ENCODE data around the gene CHTF8. TPM values are rescaled to one million over a fixed set of nuclear protein-coding genes. Genes with fewer than 3 reads are reported as not detected.

The CHTF8 gene
- total RNA-seq, 1 donor from 2014 or later = 134 TPM

- Mint-ChIP-seq H3K27ac (no peak overlapping the region), H3K9me3 (no peaks in the 10 kb centered on the region), H3K4me3 (no peak overlapping the region), H3K4me1 (peaks cover 17% of the 10 kb centered on the region), H3K27me3 (peaks cover 27% of the 10 kb centered on the region), H3K36me3 (ENCODE audit: low read depth) (peaks cover 34% of the 10 kb centered on the region)
- ChIA-PET CTCF (interaction anchor here (1.0 kb wide), 1 partner anchor 15 kb away, joined by 3 read pairs; no protein-coding TSS in a partner anchor), POLR2A (no interaction called here)
- ATAC-seq (ENCODE audit: low read depth) (no peak), DNase-seq (no peak)
- intact Hi-C loops (cut with micrococcal nuclease) = no loop called here
- TF ChIP-seq, protein P1, sequence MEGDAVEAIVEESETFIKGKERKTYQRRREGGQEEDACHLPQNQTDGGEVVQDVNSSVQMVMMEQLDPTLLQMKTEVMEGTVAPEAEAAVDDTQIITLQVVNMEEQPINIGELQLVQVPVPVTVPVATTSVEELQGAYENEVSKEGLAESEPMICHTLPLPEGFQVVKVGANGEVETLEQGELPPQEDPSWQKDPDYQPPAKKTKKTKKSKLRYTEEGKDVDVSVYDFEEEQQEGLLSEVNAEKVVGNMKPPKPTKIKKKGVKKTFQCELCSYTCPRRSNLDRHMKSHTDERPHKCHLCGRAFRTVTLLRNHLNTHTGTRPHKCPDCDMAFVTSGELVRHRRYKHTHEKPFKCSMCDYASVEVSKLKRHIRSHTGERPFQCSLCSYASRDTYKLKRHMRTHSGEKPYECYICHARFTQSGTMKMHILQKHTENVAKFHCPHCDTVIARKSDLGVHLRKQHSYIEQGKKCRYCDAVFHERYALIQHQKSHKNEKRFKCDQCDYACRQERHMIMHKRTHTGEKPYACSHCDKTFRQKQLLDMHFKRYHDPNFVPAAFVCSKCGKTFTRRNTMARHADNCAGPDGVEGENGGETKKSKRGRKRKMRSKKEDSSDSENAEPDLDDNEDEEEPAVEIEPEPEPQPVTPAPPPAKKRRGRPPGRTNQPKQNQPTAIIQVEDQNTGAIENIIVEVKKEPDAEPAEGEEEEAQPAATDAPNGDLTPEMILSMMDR (IDR thresholded peaks at IDR 0.05) = no peak
Observed at GRCh38 chr16:69109486-69110270, 22.7 kb downstream of the CHTF8 start.

DNA sequence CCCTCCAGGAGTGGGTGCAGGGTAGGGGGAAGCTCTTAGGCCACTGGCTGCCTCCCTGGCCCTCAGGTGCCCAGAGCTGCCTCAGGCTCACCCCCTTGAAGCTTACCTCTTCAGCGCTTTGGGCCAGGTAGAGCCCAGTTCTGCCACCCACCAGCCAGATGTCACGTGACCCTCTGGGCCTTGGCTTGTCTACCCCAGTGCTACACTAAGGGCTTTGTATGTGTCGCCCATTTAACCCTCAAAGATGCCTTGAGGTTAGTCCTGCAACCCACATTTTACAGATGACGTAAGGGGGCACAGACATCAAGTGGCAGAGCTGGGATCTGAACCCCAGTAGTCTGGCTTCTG, 23.5 kb downstream of the CHTF8 start:
- no peak for DNase-seq
- no peak overlapping the region for H3K4me3 Mint-ChIP-seq

GRCh38 chr16:69108064-69108904, 24.1 kb downstream of the CHTF8 start:
- H3K4me1 Mint-ChIP-seq = peaks cover 18% of the 10 kb centered on the region
- no peak for DNase-seq
- H3K4me3 Mint-ChIP-seq = peak overlapping the region; percentile 19
- H3K27ac Mint-ChIP-seq = no peak overlapping the region
- H3K36me3 Mint-ChIP-seq (ENCODE audit: low read depth) = peaks cover 22% of the 10 kb centered on the region
- no peaks in the 10 kb centered on the region for H3K9me3 Mint-ChIP-seq
- ChIA-PET POLR2A (no interaction called here), CTCF (interaction anchor here (1.0 kb wide), 1 partner anchor 16 kb away, joined by 3 read pairs; no protein-coding TSS in a partner anchor)
- H3K27me3 Mint-ChIP-seq = peaks cover 32% of the 10 kb centered on the region
- ATAC-seq (ENCODE audit: low read depth) = no peak
- TF ChIP-seq, protein P1 (IDR thresholded peaks at IDR 0.05) = no peak
- intact Hi-C loops (cut with micrococcal nuclease) = no loop called here

More for the DNA sequence above, 23.5 kb downstream of the CHTF8 start:
- H3K27me3 Mint-ChIP-seq = peaks cover 29% of the 10 kb centered on the region
- H3K36me3 Mint-ChIP-seq (ENCODE audit: low read depth) = peaks cover 26% of the 10 kb centered on the region
- ChIA-PET POLR2A (no interaction called here), CTCF (interaction anchor here (1.0 kb wide), 1 partner anchor 16 kb away, joined by 3 read pairs; no protein-coding TSS in a partner anchor)
- TF ChIP-seq, protein P1 (IDR thresholded peaks at IDR 0.05) = no peak
- no peaks in the 10 kb centered on the region for H3K9me3 Mint-ChIP-seq
- no peak overlapping the region for H3K27ac Mint-ChIP-seq
- intact Hi-C loops (cut with micrococcal nuclease) = no loop called here
- peaks cover 18% of the 10 kb centered on the region for H3K4me1 Mint-ChIP-seq
- ATAC-seq (ENCODE audit: low read depth) = no peak

DNA sequence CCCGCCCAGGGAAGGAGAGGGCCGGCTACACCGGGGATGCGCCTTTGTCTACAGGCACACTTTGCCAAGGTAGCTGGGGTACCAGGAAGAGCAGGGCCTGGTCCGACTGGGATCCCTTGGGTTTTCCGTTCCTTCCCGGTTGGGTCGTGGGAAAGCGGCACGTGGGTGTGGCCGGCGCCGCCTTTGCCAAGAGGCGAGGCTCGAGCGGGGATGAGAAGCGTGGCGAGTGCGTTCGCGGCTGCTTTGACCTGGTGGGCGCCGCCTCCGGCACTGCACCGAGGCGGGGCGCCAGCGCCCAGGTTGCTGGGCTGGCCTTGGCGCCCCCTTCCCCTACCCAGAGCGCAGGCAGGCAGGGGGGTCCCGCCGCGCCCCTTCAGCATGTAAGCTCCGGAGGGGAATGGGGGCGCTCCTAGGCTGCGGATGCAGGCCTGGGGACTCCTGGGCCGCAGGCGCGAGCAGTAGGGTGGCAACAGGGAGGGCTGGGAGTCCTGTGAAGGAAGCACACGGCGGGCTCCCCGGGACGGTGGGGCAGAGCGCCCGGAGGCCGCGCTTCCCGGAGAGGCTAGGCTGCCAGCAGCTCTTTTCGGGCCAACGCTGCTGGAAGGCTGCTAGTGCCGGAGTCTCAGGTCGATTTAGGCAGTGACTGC, 24.9 kb downstream of the CHTF8 start:
- peaks cover 18% of the 10 kb centered on the region for H3K4me1 Mint-ChIP-seq
- H3K27me3 Mint-ChIP-seq = peaks cover 34% of the 10 kb centered on the region
- CTCF ChIA-PET = no interaction called here
- H3K9me3 Mint-ChIP-seq = no peaks in the 10 kb centered on the region
- no peak overlapping the region for H3K27ac Mint-ChIP-seq
- H3K36me3 Mint-ChIP-seq (ENCODE audit: low read depth) = peaks cover 22% of the 10 kb centered on the region
- H3K4me3 Mint-ChIP-seq = peak overlapping the region; percentile 46
- intact Hi-C loops (cut with micrococcal nuclease) = no loop called here
- DNase-seq = no peak
- no peak for ATAC-seq (ENCODE audit: low read depth)
- TF ChIP-seq, protein P1 (IDR thresholded peaks at IDR 0.05) = no peak
- POLR2A ChIA-PET = no interaction called here

Measured in activated B cell treated with CpG ODN at 0.5 μM for 24 hours (primary cell).